ENCODE data around the gene ACSS1.

The ACSS1 gene

DNA sequence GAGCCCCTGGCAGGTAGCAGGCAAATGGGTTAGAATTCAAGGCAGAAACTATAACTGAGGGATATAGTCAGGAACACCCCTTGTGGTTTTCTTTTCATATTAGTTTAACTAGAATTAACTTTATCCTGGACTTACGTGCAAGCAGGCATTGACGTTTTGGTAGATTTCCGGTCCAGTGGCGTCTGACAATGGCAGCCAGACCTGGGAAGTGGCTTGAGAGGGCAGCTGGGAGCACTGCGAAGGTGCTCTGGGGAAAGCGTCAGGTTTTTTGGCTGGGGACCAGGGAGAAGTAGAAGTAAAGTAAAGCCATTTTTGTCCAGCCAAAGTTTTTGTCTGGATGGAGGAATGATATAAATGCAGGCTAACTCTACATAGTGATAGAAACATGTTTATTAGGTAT lies 8.4 kb upstream of the ACSS1 start:
- Histone ChIP-seq H4K20me1 (ENCODE audit: control insufficient read depth, insufficient read depth, low read depth, low read length) (no peaks in the 10 kb centered on the region), H3K4me3 (ENCODE audit: low read length) (no peak overlapping the region), H3K27ac (ENCODE audit: low read depth, low read length) (no peak overlapping the region), H3K27me3 (ENCODE audit: control insufficient read depth, low read length) (peaks cover 67% of the 10 kb centered on the region), H3F3A (ENCODE audit: control insufficient read depth, insufficient read depth) (no peaks in the 10 kb centered on the region), H3K79me2 (ENCODE audit: control insufficient read depth, low read length) (no peaks in the 10 kb centered on the region), H3K9me2 (replicated peaks; ENCODE audit: control insufficient read depth, low read length) (no peaks in the 10 kb centered on the region), H3K4me1 (ENCODE audit: control insufficient read depth, low read length) (no peaks in the 10 kb centered on the region), H3K4me2 (ENCODE audit: low read length) (no peak overlapping the region), H3K36me3 (ENCODE audit: control insufficient read depth, low read length) (no peaks in the 10 kb centered on the region), H3K9me3 (ENCODE audit: control insufficient read depth, insufficient read depth, low read length) (peaks cover 6% of the 10 kb centered on the region; the same call in 1 of the 2 replicates)
- no peak for TF ChIP-seq EZH2phosphoT487 (IDR thresholded peaks at IDR 0.05; ENCODE audit: borderline replicate concordance, low read length)

DNA sequence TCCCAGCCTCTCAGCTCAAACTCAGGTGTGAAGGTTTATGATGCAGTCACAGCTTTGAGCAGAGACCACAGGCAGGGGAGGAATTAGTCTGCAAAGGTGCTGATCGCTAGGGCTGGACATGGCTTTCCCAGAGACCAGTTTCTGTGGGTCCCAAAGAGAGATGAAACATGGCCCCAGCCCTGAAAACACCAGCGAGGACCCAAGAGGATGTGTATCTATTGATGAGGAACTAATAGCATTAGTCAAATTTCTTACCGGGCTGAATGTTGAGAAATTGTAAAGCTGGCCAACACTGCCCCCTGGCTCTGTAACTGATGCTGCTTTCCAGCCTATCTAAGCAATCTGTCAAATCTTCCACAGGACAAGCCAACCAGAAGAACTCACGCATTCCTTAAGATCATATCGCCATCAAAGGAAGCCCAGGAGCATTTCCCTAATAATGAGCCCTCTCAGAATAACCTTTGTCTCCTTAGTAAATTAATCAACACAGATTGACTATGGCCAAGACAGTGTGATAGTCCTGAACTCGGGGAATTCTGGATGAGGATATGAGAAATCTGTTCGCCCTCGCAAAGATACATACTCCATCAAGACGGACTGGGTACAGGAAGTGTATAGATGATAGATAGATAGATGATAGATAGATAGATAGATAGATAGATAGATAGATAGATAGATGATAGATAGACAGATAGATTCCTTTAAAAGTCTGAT lies 7.8 kb upstream of the ACSS1 start:
- Histone ChIP-seq H3F3A (ENCODE audit: control insufficient read depth, insufficient read depth) (no peaks in the 10 kb centered on the region), H3K9me3 (ENCODE audit: control insufficient read depth, insufficient read depth, low read length) (peaks cover 6% of the 10 kb centered on the region; the same call in 1 of the 2 replicates), H3K9me2 (replicated peaks; ENCODE audit: control insufficient read depth, low read length) (no peaks in the 10 kb centered on the region), H3K79me2 (ENCODE audit: control insufficient read depth, low read length) (no peaks in the 10 kb centered on the region), H4K20me1 (ENCODE audit: control insufficient read depth, insufficient read depth, low read depth, low read length) (no peaks in the 10 kb centered on the region), H3K27me3 (ENCODE audit: control insufficient read depth, low read length) (peaks cover 67% of the 10 kb centered on the region), H3K4me2 (ENCODE audit: low read length) (no peak overlapping the region), H3K4me3 (ENCODE audit: low read length) (no peak overlapping the region), H3K36me3 (ENCODE audit: control insufficient read depth, low read length) (no peaks in the 10 kb centered on the region), H3K27ac (ENCODE audit: low read depth, low read length) (no peak overlapping the region), H3K4me1 (ENCODE audit: control insufficient read depth, low read length) (no peaks in the 10 kb centered on the region)
- no peak for TF ChIP-seq EZH2phosphoT487 (IDR thresholded peaks at IDR 0.05; ENCODE audit: borderline replicate concordance, low read length)
- TF ChIP-seq CTCF (IDR thresholded peaks at IDR 0.05; ENCODE audit: low read depth, low read length, poor library complexity, severe bottlenecking) = peak; percentile 84

DNA sequence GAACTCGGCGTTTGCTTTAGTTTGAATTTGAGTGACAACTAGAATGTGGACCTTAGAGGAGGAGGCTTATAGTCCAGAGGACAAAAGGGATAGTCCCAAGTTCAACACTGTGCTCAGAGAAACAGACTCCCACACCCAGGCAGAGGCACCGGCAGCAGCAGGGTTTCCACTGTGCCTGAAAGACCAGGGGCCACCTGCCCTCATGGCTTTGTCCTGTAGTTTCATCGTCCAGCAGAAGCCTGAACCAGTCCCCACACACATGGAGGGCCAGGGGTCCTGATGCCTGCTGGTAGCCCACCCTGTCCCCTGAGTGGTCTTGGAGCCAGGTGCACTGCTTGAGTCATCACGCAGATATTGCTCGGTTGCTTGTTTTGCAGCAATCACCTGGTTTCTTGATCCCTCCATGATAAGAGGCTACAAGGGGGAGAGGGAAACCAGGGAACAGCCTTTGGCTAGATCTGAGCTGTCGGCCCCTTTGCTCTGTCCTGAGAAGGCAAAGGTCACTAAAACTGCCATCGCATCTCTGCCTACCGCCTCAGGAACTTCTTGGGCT lies 7.2 kb upstream of the ACSS1 start:
- no peak for TF ChIP-seq CTCF (IDR thresholded peaks at IDR 0.05; ENCODE audit: low read depth, low read length, poor library complexity, severe bottlenecking)
- no peak for TF ChIP-seq EZH2phosphoT487 (IDR thresholded peaks at IDR 0.05; ENCODE audit: borderline replicate concordance, low read length)
- Histone ChIP-seq H3K4me3 (ENCODE audit: low read length) (no peak overlapping the region), H3F3A (ENCODE audit: control insufficient read depth, insufficient read depth) (no peaks in the 10 kb centered on the region), H3K27me3 (ENCODE audit: control insufficient read depth, low read length) (peaks cover 69% of the 10 kb centered on the region), H3K36me3 (ENCODE audit: control insufficient read depth, low read length) (no peaks in the 10 kb centered on the region), H3K4me2 (ENCODE audit: low read length) (no peak overlapping the region), H3K9me2 (replicated peaks; ENCODE audit: control insufficient read depth, low read length) (no peaks in the 10 kb centered on the region), H3K4me1 (ENCODE audit: control insufficient read depth, low read length) (no peaks in the 10 kb centered on the region), H3K9me3 (ENCODE audit: control insufficient read depth, insufficient read depth, low read length) (peaks cover 6% of the 10 kb centered on the region; the same call in 1 of the 2 replicates), H3K79me2 (ENCODE audit: control insufficient read depth, low read length) (no peaks in the 10 kb centered on the region), H3K27ac (ENCODE audit: low read depth, low read length) (no peak overlapping the region), H4K20me1 (ENCODE audit: control insufficient read depth, insufficient read depth, low read depth, low read length) (no peaks in the 10 kb centered on the region)

- Histone ChIP-seq H4K20me1 (ENCODE audit: control insufficient read depth, insufficient read depth, low read depth, low read length) (no peaks in the 10 kb centered on the region), H3F3A (ENCODE audit: control insufficient read depth, insufficient read depth) (no peaks in the 10 kb centered on the region), H3K36me3 (ENCODE audit: control insufficient read depth, low read length) (no peaks in the 10 kb centered on the region), H3K9me3 (ENCODE audit: control insufficient read depth, insufficient read depth, low read length) (peaks cover 6% of the 10 kb centered on the region; the same call in 1 of the 2 replicates), H3K27ac (ENCODE audit: low read depth, low read length) (no peak overlapping the region), H3K79me2 (ENCODE audit: control insufficient read depth, low read length) (no peaks in the 10 kb centered on the region), H3K9me2 (replicated peaks; ENCODE audit: control insufficient read depth, low read length) (no peaks in the 10 kb centered on the region), H3K4me2 (ENCODE audit: low read length) (no peak overlapping the region), H3K4me3 (ENCODE audit: low read length) (no peak overlapping the region), H3K27me3 (ENCODE audit: control insufficient read depth, low read length) (peaks cover 69% of the 10 kb centered on the region), H3K4me1 (ENCODE audit: control insufficient read depth, low read length) (no peaks in the 10 kb centered on the region)
- TF ChIP-seq EZH2phosphoT487 (IDR thresholded peaks at IDR 0.05; ENCODE audit: borderline replicate concordance, low read length) (no peak), CTCF (IDR thresholded peaks at IDR 0.05; ENCODE audit: low read depth, low read length, poor library complexity, severe bottlenecking) (no peak)
These were observed 6.7 kb upstream of the ACSS1 start for GRCh38 chr20:25064561-25065071.

Data from DOHH2 (cell line).